ENCODE results near the gene APC.

Gene APC

DNA sequence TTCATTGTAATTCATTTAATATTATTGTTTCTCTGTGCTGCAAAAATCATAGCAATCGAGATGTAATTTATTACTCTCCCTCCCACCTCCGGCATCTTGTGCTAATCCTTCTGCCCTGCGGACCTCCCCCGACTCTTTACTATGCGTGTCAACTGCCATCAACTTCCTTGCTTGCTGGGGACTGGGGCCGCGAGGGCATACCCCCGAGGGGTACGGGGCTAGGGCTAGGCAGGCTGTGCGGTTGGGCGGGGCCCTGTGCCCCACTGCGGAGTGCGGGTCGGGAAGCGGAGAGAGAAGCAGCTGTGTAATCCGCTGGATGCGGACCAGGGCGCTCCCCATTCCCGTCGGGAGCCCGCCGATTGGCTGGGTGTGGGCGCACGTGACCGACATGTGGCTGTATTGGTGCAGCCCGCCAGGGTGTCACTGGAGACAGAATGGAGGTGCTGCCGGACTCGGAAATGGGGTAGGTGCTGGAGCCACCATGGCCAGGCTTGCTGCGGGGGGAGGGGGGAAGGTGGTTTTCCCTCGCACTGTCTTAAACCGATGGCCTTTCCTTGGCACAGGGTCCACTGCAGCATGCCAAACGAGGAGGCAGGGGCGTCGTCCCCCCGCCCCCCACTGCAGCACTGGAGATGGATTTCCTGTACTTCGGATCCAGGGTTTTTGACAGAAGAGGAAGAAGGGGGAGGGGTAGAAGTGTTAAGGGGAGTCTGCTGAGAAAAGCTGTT is at the start of gene APC:
APC (plus strand) TSS at position 423 of the 728 bp plus-strand sequence. CDS start 17,006 bp downstream, outside the sequence.
- DNase-seq (ENCODE audit: low spot score), result peak; percentile 69

GRCh38 chr5:112689155-112689909 is 48.4 kb upstream of the APC start:
- DNase-seq (ENCODE audit: low spot score), result no peak

DNA sequence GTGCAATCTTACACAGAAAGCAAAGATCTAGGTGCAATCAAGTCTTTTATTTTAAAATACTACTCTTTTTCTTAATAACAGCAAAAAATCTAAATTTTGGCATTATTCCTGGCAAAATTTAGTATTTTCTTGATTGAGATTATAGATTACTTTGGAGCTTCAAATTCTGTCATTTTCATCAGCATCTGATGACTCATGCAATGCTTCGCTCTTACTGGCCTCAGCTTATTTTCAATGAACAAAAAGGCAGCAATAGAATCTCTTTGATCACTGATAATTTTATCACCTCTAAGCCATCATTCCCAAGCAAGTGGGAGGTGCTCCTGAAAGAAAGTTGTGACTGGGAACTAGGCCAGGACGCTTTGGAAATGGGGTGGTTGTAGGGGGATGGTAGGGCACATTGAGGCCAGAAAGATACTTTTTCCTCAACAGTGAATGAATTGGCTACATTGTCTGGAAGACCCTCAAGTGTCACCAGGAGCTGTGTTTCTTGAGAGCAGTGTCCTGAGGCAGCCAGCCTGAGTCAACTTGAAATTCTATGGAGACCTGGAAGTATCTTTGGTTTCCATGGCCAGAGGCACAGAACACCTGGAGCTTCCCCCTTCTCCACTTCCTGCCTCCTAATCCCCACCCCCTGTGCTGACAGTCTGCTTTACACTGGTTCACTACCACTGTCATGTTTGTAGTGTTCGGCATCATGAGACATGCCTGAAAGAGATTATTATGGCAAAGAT is 46.9 kb upstream of the APC start:
- DNase-seq (ENCODE audit: low spot score), result no peak

DNA sequence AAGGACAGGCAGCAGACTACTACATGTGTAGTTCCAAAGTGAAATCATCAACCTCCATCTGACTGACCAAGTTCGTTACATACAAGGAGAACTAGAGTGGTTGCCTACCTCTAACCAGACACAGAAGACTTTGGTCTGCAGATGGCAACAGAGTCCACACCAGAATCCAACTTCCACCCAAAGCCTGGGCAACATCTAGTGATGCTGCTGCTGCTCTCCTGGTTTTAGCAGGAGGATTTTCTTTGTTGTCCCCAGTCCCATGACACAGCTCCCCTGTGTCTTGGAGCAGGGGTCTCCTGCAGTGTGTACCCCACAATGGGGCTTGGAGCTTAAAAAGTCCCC is 46.4 kb upstream of the APC start:
- DNase-seq (ENCODE audit: low spot score), result no peak

- peak; percentile 9 for DNase-seq (ENCODE audit: low spot score)
Measured at GRCh38 chr5:112691758-112692157, 45.9 kb upstream of the APC start.

DNA sequence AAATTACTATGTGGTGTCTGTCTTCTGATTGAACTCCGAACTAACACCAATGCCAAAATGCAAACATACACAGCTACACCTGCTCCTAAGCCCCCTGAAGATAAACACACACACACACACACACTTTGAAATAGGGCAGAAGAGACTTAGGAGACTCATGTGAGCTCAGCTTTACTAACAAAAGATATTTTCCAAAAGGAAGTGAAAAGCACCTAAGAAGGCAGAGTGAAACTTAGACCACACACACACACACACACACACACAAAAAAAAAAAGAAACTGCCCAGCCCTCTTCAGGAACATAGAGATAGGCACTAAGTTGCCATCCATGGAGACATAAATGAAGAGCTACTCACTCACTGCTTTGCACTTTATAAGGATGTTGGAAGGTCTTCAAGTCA is 45.2 kb upstream of the APC start:
- DNase-seq (ENCODE audit: low spot score), result no peak

DNA sequence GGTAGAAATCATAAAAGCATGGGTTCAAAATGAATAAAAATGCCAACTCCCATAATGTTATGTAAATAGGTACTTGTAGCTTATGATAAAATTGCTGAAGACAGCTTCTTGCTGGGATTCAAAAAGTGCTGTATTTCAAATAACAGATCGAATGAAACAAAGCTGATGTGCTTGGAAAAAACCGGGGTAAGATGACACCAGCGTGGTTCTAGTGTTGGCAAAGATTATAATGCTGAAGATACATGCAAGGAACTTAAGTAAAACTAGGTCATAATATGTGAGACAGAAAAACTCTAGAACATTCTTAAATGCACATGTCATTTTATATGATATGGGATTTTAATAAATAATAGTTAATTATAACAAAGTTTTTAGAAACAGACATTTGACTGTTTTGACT is 44.4 kb upstream of the APC start:
- DNase-seq (ENCODE audit: low spot score), result no peak

- no peak for DNase-seq (ENCODE audit: low spot score)
Measured at GRCh38 chr5:112694853-112695709, 42.6 kb upstream of the APC start.

DNA sequence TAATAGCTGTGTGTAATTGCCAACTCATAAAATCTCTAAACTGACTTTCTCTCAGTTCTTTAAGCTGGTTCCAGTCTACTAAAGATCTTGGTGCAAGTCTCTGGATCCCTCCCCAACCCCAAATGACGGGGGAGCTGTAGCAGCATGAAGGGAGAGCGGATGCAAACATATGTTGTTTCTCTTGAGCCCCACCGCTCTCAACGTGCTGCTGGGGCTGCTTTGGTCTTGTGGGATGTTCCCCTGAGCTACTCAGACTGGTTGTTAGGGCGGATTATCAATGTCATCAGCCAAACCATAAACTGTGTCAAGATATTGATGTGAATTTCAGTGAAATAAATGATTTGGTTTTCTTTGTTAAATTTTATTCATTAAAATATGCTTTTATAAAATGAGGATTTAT is 40.9 kb upstream of the APC start:
- DNase-seq (ENCODE audit: low spot score), result no peak

DNA sequence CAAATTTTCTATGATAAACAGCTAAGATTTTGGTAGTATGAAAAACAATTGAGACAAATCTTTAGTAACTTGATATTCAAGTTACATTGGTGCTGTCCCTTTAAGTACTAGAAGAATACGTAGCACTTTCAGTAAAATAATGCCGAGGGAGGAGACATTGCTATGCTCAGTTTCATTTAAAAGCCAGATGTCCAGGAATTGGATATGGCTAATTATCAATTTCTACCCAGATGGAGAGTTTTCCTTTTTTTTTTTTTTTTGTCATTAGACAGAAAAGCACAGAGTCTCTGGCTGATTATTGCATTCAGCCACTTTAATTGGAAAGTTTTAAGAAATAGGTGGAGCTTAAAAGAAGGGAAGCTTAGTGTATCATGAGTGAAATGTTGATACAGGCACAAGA is 40.4 kb upstream of the APC start:
- no peak for DNase-seq (ENCODE audit: low spot score)

GRCh38 chr5:112697833-112698232 is 39.9 kb upstream of the APC start:
- no peak for DNase-seq (ENCODE audit: low spot score)

- DNase-seq (ENCODE audit: low spot score), result no peak
Measured at GRCh38 chr5:112703866-112704820, 33.5 kb upstream of the APC start.

GRCh38 chr5:112706446-112707016 is 31.2 kb upstream of the APC start:
- no peak for DNase-seq (ENCODE audit: low spot score)

- peak; percentile 99 for DNase-seq (ENCODE audit: low spot score)
Measured at GRCh38 chr5:112707187-112708102, 30.2 kb upstream of the APC start.

DNA sequence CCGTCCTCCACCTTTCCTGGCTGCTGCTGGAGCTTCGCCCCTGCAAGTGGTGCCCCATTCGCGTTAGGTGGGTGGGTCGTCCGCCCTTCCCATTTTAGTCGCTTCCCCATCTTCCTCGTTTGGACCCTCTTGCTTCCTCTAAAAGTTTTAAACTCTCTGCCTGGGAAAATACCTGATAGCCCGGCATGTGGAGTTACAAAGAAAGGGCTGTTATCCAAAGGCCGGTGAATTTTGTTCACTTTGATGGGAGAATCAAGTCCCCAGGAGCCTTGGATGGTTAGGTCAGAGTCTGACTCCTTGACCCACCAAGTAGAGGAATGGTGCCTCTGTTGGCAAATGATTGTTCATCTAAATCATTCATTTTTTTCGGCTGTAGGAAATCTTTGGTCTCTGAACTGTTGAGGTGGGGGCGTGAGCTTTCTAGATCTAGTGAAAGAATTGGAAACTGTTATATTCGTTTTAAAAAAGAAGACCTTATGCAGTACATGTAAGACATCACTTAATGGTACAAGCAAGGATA is 29.5 kb upstream of the APC start:
- DNase-seq (ENCODE audit: low spot score), result no peak

DNA sequence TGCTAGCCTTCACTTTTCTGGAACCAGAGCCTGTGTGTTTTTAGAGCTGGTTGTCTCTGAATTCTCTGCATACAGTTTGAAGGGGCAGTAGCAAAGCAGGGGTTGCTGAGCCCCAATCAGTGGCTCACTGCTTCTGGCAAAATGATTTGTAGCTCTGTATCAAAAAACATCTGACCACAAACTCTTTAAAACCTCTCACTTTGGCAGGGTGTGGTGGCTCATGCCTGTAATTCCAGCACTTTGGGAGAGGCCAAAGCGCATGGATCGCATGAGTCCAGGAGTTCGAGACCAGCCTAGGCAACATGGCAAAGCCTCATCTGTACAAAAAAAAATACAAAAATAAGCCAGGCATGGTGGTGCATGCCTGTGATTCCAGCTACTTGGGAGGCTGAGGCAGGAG is 28.3 kb upstream of the APC start:
- no peak for DNase-seq (ENCODE audit: low spot score)

- no peak for DNase-seq (ENCODE audit: low spot score)
Measured at GRCh38 chr5:112710896-112711295, 26.8 kb upstream of the APC start.

DNA sequence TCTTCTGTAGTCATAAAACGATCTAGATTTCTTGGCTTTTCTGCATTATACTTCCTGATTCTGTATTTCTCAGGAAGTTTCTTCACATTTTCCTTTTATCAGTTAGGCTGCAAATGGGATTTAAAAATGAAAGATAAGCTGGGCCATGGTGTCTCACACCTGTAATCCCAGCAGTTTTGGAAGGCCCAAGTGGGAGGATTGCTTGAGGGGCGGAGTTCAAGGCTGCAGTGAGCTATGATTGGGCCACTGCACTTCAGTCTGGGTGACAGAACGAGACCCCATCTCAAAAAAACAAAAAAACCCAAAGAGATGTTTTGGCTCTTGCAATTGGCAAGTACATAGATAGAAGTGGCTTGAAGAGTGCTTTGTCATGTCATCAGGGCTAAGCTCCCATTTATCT is 26.2 kb upstream of the APC start:
- no peak for DNase-seq (ENCODE audit: low spot score)

DNA sequence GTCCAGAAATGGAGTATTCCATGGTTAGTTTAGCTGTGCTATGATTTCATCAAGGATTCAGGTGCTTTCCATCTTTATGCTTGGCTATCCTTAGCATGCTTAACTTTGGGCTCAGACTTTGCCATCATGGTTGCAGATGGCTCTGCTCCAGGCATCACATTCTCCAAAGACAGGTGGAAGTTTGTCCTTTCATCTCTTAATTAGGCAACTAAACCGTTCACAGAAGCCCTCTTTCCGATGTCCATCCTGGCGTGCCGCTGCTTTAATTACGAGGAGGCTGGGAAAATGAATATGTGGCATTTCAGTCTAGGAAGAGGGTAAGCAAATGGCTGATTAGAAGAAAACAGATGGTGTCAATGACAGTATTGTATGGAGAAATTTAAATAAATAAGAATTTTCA is 24.5 kb upstream of the APC start:
- no peak for DNase-seq (ENCODE audit: low spot score)

All from CD4-positive, alpha-beta T cell treated with Interleukin-15 for 4 hours (primary cell).